HG03097 (cell line): ENCODE data around the gene RAB29.
"Not testable (repeated sequence)": the region's sequence is repeated elsewhere in the genome, so short reads cannot be mapped to it uniquely, and the experiment has no call there.

ENCODE experiments used
- ATAC-seq: cut with Tn5 transposase; IDR thresholded peaks from one replicate; pipeline ENCODE4 v1.9.1; 2021; ENCODE audit not compliant: unreplicated experiment, low FRiP score

RAB29 gene

DNA sequence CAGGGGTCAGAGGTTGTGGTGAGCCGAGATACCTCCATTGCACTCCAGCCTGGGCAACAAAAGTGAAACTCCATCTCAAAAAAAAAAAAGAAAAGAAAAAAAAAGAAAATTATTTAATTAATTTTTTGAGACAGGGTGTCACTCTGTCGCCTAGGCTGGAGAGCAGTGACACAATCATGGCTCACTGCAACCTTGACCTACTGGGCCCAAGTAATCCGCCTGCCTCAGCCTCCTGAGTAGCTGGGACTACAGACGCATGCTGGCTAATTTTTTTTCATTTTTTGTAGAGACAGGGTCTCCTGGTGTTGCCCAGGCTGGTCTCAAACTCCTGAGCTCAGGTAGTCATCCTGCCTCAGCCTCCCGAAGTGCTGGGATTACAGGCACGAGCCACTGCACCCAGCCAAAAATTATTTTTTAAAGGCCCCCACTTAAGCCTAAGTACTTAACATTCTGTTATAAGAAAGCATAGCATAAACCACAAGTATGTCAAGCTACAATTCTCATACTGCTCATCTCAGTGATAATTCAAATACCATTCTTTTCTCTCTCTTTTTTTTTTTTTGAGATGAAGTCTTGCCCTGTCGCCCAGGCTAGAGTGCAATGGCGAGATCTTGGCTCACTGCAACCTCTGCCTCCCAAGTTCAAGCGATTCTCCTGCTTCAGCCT lies 45.2 kb downstream of the RAB29 start:
- ATAC-seq = no peak

DNA sequence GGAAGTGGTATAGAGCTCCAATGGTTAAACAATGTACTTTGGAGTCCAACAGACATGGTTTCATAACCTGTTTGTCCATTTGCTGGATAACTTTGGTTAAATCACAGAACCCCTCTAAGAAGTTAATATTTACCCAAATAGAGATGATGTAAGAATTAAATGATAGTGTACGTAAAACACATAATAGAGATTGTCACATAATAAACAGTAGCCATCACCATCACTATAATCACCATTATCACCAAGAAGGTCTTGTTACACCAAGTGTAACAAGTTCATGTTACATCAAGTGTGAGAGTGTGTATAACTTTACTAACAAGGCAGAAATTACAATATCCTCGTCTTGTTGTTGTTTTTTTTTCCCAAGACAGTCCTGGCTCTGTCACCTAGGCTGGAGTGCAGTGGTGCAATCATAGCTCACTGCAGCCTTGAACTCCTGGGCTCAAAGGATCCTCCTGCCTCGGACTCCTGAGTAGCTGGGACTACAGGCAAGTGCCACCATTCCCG lies 48.6 kb downstream of the RAB29 start:
- no peak for ATAC-seq

DNA sequence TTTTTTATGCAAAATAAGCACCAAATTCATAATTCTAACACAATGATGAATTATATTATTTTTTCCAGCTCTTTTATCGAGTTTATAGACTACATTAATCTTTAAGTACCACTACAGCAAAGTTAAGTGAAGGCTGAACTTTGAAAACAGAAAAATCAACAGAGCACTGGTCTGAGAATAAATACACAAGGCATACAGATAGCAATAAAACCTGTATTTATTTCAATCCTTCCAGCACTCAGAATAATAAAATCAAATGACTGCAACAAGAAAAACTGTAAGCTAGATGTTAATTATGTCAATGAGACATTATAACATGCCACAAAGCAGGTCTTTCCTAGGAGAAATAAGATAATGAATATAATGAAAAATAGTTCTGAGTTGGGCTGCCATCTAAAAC lies 49.8 kb downstream of the RAB29 start:
- no peak for ATAC-seq

DNA sequence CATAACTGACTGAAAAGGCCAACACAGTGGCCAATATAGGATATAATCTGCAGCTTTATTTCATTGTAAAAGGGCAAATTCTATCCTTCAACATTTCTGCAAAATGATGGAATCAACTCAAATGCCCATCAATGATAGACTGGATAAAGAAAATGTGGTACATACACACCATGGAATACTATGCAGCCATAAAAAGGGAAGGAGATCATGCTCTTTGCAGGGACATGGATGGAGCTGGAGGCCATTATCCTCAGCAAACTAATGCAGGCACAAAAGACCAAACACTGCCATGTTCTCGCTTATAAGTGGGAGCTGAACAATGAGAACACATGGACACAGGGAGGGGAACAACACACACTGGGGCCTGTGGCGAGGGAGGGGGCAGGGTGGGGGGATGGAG lies 54.5 kb downstream of the RAB29 start:
- ATAC-seq = not testable (repeated sequence)

DNA sequence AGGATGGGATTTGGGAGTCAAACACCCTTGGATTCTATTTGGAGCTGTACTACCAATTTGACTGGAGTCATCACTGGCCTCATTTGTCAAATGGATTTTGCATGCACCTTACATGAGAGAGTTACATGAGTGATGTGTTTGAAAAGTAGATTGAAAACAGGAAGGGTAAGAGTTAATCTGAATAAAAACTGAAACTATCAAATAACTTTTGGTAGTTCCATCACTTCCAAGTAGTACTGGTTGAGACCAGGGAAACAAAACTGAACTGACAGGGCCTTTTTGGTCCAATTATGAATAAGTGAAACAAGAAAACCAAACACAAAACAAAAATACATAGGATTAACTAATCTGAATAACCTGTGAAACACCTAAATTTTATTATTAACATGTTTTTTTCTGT lies 55.5 kb downstream of the RAB29 start:
- ATAC-seq = no peak

DNA sequence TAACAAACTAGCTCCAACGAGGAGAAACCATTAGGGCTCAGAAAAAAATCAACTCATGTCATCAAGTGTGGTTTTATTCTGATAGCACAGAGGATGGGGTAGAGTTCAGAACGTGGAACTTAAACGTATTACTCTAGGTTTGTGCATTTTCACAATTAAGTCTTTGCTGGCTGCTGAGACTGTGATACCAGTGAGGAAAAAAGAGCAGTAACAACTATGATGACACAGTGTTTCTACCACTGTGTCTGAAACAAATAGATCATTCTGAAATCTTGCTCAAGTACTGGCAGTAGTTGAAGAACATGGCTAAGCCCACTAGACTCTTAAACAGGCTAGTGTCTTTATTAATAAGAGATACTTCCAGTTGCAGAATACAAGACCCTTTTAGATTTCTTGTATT lies 56.3 kb downstream of the RAB29 start:
- no peak for ATAC-seq
